Stimulated activated CD8-positive, alpha-beta memory T cell treated with anti-CD3 and anti-CD28 coated beads, Interleukin-4, amount 100 ng/mL, for 24 hours (primary cell): ENCODE measurements around the gene GABPB2.

Experiments used
- DNase-seq: peaks from one replicate; pipeline ENCODE4 v3.0.0-alpha.2; 2020; ENCODE audit warnings: low read depth

The GABPB2 gene

GRCh38 chr1:151165281-151165737 is 94.7 kb downstream of the GABPB2 start:
- no peak for DNase-seq

- peak; percentile 88 for DNase-seq
These were observed 95.4 kb downstream of the GABPB2 start, which contains the start of the genes LYSMD1 and SCNM1 for GRCh38 chr1:151165738-151166504. Gene LYSMD1, minus strand, starts transcription at chr1:151165902. Its CDS starts 644 bp downstream, at chr1:151165258. Gene SCNM1, plus strand, starts transcription at chr1:151166144. Its CDS starts 9 bp downstream, at chr1:151166153.

GRCh38 chr1:151166505-151166956 is 96.0 kb downstream of the GABPB2 start:
- no peak for DNase-seq

DNA sequence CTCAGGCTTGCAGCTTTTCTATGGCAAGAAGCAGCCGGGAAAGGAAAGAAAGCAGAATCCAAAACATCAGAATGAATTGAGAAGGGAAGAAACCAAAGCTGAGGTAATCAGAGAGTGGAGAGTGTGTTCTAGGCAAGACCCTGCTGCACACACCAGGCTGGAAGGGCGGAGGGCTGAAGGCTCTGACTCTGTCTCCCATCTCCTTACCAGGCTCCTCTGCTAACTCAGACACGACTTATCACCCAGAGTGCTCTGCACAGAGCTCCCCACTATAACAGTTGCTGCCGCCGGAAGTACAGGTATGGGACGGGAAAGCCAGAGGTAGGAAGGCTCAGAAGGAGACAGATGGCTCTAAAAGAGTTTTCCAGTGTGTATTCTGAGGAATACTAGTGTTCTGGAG is 96.6 kb downstream of the GABPB2 start:
- DNase-seq = no peak

GRCh38 chr1:151171190-151171589 is 100.6 kb downstream of the GABPB2 start:
- DNase-seq = no peak
